Activated CD4-positive, alpha-beta memory T cell treated with anti-CD3 and anti-CD28 coated beads, Interleukin-2, amount 10 ng/mL, durations not matched to agents 7 days and 5 days (primary cell): Measurements from ENCODE around the gene NUP50. TPM values are rescaled to one million over a fixed set of nuclear protein-coding genes. Genes with fewer than 3 reads are reported as not detected.

Experiments
- CTCF ChIA-PET: fragments of 350-600 bp; sonication (Branson Sonifier 250); formaldehyde crosslinking; loops from one replicate; lab custom pipeline; 2021; ENCODE audit warnings: antibody characterized with exemption, inconsistent platforms; lab: Charles Lee
- POLR2A ChIA-PET: fragments of 350-600 bp; sonication (Branson Sonifier 250); formaldehyde crosslinking; loops from one replicate; lab custom pipeline; 2021; ENCODE audit warnings: antibody characterized with exemption; lab: Charles Lee
- DNase-seq: peaks from one replicate; pipeline ENCODE4 v3.0.0-alpha.2; 2020
- H3K27ac Mint-ChIP-seq: one replicate; pipeline ENCODE4 v1.8.0; 2021; ENCODE audit warnings: mild to moderate bottlenecking, mixed read lengths
- H3K27me3 Mint-ChIP-seq: one replicate; pipeline ENCODE4 v1.8.0; 2021; ENCODE audit warnings: mixed read lengths
- H3K36me3 Mint-ChIP-seq: one replicate; pipeline ENCODE4 v1.8.0; 2021; ENCODE audit warnings: low read depth, mixed read lengths
- H3K4me1 Mint-ChIP-seq: one replicate; pipeline ENCODE4 v1.8.0; 2021; ENCODE audit warnings: mixed read lengths
- H3K4me3 Mint-ChIP-seq: one replicate; pipeline ENCODE4 v1.8.0; 2021; ENCODE audit warnings: mild to moderate bottlenecking, mixed read lengths
- H3K9me3 Mint-ChIP-seq: one replicate; pipeline ENCODE4 v1.8.0; 2021; ENCODE audit warnings: mixed read lengths
- total RNA-seq, 2 experiments: library from RNA; stranded (reverse); gene quantifications; one replicate each; pipeline ENCODE4 v1.2.3, GENCODE V29; 2021

Gene NUP50
- total RNA-seq, 2 experiments from 2014 or later, result 160 to 167 TPM

DNA sequence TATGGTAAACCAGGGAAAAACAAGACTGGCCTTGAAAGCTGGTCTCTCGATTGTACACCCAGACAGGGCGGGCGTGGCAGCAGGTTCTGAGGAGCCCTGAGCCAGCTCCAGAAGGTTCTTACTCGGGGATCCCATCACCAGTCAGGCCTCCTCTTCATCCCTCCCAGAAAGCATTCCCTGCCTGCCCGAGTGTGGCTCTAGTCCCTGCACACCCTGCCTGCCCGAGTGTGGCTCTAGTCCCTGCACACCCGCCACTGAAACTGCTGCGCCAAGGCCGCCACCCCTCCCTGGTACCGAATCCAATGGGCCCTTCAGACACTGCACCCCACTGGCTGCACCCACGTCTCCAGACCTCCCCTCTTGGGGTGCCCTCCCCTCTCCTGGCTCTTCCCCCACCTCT is 46.9 kb downstream of the NUP50 start:
- Mint-ChIP-seq H3K27ac (no peak overlapping the region), H3K9me3 (no peaks in the 10 kb centered on the region), H3K36me3 (no peaks in the 10 kb centered on the region), H3K4me3 (no peak overlapping the region), H3K4me1 (no peaks in the 10 kb centered on the region), H3K27me3 (no peaks in the 10 kb centered on the region)
- POLR2A ChIA-PET, result no interaction called here
- no peak for DNase-seq
- CTCF ChIA-PET, result no interaction called here

DNA sequence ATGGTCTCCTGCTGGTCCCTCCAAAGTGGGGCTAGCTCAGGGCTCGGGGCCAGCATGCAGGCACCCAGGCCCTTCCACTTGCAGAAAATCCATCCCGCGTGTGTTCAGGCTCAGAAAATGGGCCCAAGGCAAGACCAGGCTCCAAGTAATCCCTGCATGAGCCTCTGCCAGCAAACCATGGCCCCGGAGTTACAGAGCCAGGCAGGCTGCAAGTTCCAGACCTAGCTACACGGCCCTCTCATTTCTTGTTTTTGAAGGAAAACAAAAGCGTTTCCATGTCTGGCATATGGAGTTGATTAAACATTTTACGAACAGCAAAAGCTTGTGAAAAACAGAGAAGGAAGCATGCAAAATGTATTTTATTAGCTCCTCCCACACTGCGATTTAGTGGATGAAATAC is 47.3 kb downstream of the NUP50 start:
- ChIA-PET POLR2A (no interaction called here), CTCF (no interaction called here)
- Mint-ChIP-seq H3K36me3 (no peaks in the 10 kb centered on the region), H3K4me3 (no peak overlapping the region), H3K4me1 (no peaks in the 10 kb centered on the region), H3K9me3 (no peaks in the 10 kb centered on the region), H3K27me3 (no peaks in the 10 kb centered on the region), H3K27ac (no peak overlapping the region)
- no peak for DNase-seq

DNA sequence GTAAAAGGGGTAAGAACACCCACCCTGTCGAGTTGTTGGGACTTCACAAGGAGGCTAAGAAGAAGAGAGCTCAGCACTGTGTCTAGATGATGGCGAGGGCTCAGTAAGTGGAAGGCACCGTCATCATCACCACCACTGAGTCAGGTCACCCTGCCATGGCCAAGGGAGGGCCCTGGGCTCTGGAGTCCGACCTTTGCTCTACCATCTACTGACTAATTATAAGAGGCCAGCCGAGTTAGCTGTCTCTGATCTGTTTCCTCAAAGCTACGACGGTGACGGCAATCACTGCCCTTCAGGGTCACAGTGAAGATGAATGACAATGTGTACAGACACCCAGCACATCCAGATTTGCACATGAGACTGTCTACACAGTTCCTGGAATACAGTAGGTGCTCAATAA is 47.7 kb downstream of the NUP50 start:
- no peak overlapping the region for H3K27ac Mint-ChIP-seq
- no peaks in the 10 kb centered on the region for H3K27me3 Mint-ChIP-seq
- H3K4me3 Mint-ChIP-seq, result no peak overlapping the region
- no peak for DNase-seq
- ChIA-PET CTCF (interaction anchor here (0.5 kb wide), 1 partner anchor 35 kb away, joined by 3 read pairs; no protein-coding TSS in a partner anchor), POLR2A (no interaction called here)
- H3K36me3 Mint-ChIP-seq, result no peaks in the 10 kb centered on the region
- no peaks in the 10 kb centered on the region for H3K4me1 Mint-ChIP-seq
- H3K9me3 Mint-ChIP-seq, result no peaks in the 10 kb centered on the region

DNA sequence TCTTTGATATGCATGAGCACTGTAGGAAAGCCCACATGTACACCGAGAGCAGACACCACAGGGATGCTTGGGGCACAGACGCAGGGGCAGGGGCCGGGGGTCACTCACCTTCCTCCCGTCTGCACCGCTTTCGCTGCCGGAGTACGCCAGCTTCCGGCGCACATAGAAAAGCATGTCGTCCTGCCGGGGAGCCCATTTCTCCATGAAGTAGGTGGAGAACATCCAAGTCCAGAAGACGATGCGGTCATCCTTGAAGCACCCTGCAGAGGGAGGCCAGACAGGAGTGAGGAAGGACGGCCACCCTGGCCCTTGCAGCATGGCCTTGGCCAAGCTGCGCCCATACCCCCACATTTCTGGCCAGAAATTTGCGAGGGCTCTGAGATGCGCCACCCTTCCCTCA is 48.1 kb downstream of the NUP50 start:
- ChIA-PET POLR2A (no interaction called here), CTCF (interaction anchor here (0.5 kb wide), 1 partner anchor 35 kb away, joined by 3 read pairs; no protein-coding TSS in a partner anchor)
- H3K9me3 Mint-ChIP-seq, result no peaks in the 10 kb centered on the region
- H3K27ac Mint-ChIP-seq, result no peak overlapping the region
- DNase-seq, result no peak
- no peak overlapping the region for H3K4me3 Mint-ChIP-seq
- no peaks in the 10 kb centered on the region for H3K36me3 Mint-ChIP-seq
- no peaks in the 10 kb centered on the region for H3K4me1 Mint-ChIP-seq
- H3K27me3 Mint-ChIP-seq, result no peaks in the 10 kb centered on the region

DNA sequence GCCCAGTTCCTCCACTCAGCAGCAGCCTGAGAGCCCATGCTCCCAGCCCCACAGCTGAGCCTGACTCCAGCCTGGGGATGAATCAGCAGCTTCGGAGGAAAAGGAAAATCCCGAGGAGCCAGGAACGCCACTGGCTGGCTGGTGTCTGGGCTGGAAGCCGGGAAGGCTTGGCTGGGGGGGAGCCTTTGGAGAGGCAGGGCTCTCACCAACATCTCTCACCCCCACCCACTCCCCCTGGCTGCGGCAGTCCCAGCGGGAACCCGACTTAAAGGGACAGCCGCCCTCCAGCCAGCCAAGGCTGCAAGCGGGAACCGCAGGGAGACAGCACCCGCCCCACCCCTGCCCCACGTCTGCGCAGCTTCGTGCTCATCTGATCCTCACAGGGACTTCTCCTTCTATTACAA is 48.6 kb downstream of the NUP50 start:
- no peak for DNase-seq
- no peak overlapping the region for H3K4me3 Mint-ChIP-seq
- no peak overlapping the region for H3K27ac Mint-ChIP-seq
- CTCF ChIA-PET, result no interaction called here
- H3K9me3 Mint-ChIP-seq, result no peaks in the 10 kb centered on the region
- POLR2A ChIA-PET, result no interaction called here
- no peaks in the 10 kb centered on the region for H3K36me3 Mint-ChIP-seq
- no peaks in the 10 kb centered on the region for H3K4me1 Mint-ChIP-seq
- no peaks in the 10 kb centered on the region for H3K27me3 Mint-ChIP-seq

DNA sequence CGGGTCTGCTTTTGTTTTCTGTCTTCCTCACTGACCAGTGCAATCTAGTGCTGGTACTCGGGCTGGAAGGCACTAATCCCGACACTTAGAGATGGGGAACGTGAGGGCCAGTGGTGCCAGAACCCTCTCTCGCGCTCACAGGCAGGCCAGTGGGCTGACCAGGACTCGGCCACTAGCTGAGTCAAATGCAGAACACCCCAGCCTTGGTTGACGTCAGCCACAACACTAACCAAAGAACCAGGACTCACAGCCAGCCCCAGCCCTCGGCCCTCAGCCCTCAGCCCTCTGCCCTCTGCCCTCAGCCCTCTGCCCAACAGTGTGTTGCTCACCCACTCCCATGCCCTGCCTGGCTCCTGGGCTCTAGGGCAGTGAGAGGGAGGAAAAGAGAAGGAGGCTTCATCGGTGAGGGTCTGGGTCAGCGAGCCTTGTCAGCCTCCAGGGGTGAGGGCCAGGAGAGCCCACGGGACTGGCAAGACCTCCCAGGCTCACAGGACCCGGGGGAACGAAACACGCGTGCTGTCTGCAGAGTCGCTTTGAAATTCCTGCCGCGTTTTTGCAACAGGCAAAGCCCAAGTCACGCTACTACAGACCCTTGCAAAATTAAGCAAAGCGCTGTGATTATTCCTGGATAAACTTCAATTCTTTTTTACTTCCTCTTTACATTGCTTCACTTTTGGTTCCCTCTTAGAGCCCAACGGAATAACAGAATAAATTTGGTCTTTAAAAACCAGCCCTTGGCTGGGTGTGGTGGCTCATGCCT is 49.4 kb downstream of the NUP50 start:
- Mint-ChIP-seq H3K9me3 (no peaks in the 10 kb centered on the region), H3K27ac (no peak overlapping the region)

DNA sequence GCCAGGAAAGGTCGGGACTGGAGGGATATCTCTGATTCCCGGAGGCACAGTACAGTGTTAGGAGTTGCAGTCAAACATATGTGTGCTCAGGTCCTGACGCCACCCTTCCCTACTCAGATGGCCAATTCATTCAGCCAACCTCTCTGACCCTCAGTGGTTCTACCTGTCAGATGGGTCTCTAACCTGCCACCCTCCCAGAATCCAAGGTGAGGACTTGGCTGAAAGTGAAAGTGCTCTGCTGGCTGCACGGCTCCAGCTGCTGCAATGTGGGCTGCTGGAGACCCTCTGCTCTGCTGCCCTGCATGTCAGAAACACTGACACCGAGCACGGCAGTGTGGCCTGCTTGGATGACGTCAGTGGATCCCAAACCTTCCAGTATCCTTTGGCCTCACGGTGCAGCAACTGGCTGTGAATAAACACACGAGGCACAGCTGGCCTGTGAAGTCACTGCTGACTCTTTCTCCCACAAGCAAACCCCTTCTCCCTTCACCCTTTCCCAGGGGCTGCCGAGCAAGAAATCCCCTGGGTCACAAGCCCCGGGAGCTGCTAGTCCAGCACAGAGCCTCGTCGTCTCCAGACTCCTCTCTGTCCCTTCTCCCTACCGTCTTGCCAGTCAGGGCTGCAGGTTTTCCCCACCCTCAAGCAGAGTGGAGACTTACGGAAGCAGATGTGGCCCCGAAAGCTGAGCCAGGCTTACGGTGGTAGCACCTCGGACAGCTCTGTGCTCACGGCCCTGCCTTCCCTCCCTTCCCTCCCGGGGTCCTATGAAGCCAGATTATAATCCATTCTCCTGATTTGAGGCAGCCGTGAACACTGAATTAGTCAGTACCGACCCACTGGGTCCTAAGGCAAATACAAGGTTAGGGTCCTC is 52.6 kb downstream of the NUP50 start:
- no peaks in the 10 kb centered on the region for H3K36me3 Mint-ChIP-seq
- no peak overlapping the region for H3K4me3 Mint-ChIP-seq
- no peaks in the 10 kb centered on the region for H3K27me3 Mint-ChIP-seq
- CTCF ChIA-PET, result no interaction called here
- no peaks in the 10 kb centered on the region for H3K9me3 Mint-ChIP-seq
- no peak for DNase-seq
- POLR2A ChIA-PET, result interaction anchor here (0.6 kb wide), 1 partner anchor 80 kb away, joined by 3 read pairs; no protein-coding TSS in a partner anchor
- H3K4me1 Mint-ChIP-seq, result peaks cover 6% of the 10 kb centered on the region
- no peak overlapping the region for H3K27ac Mint-ChIP-seq

More for the DNA sequence above, 49.4 kb downstream of the NUP50 start:
- ChIA-PET POLR2A (no interaction called here), CTCF (no interaction called here)
- DNase-seq, result no peak
- no peak overlapping the region for H3K4me3 Mint-ChIP-seq
- no peaks in the 10 kb centered on the region for H3K4me1 Mint-ChIP-seq
- no peaks in the 10 kb centered on the region for H3K27me3 Mint-ChIP-seq
- H3K36me3 Mint-ChIP-seq, result no peaks in the 10 kb centered on the region

DNA sequence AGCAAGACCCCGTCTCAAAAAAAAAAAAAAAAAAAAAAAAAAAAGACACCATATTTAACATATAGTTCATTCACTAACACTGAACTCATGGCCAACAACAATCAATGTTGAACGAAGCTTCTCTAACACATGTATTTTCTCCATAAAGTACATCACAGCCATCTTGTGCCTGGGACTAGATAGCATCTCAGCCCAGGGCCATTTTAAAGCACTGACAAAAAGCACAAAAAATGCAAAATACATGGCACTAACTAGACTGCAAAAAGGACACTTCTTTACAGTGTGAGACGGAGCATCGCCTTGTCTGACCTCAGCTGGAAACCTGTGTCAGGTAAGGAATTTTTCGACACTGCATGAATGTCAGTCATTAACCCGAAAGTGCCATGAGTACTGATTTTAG is 53.6 kb downstream of the NUP50 start:
- no peak for DNase-seq
- no peaks in the 10 kb centered on the region for H3K36me3 Mint-ChIP-seq
- peaks cover 6% of the 10 kb centered on the region for H3K4me1 Mint-ChIP-seq
- H3K27me3 Mint-ChIP-seq, result no peaks in the 10 kb centered on the region
- POLR2A ChIA-PET, result interaction anchor here (0.6 kb wide), 1 partner anchor 79 kb away, joined by 3 read pairs; no protein-coding TSS in a partner anchor
- CTCF ChIA-PET, result interaction anchor here (1.9 kb wide), 1 partner anchor 8 kb away, joined by 9 read pairs; no protein-coding TSS in a partner anchor
- H3K27ac Mint-ChIP-seq, result no peak overlapping the region
- no peak overlapping the region for H3K4me3 Mint-ChIP-seq
- H3K9me3 Mint-ChIP-seq, result no peaks in the 10 kb centered on the region

DNA sequence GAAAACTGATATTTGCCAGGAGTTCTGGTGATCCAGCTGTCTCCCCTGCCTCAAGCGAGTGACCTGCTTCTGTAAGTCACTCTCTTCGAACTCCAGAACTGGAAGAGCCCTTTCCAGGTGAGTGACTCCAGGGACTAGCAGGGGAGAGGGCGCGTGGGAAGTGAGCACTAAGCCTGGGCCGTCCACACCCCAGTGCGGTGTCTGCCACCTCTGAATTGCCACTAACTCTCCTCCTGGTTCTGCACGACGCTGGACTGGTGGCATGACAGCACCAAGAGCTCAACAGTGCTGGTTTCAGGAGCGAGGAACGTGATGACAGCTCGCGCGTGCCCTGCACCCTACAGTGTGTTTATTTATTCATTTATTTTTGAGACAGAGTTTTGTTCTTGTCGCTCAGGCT is 54.1 kb downstream of the NUP50 start:
- no peak overlapping the region for H3K4me3 Mint-ChIP-seq
- no peak overlapping the region for H3K27ac Mint-ChIP-seq
- no peaks in the 10 kb centered on the region for H3K9me3 Mint-ChIP-seq
- H3K27me3 Mint-ChIP-seq, result no peaks in the 10 kb centered on the region
- peaks cover 9% of the 10 kb centered on the region for H3K4me1 Mint-ChIP-seq
- ChIA-PET CTCF (interaction anchor here (1.9 kb wide), 1 partner anchor 8 kb away, joined by 9 read pairs; no protein-coding TSS in a partner anchor), POLR2A (no interaction called here)
- no peaks in the 10 kb centered on the region for H3K36me3 Mint-ChIP-seq
- DNase-seq, result no peak

DNA sequence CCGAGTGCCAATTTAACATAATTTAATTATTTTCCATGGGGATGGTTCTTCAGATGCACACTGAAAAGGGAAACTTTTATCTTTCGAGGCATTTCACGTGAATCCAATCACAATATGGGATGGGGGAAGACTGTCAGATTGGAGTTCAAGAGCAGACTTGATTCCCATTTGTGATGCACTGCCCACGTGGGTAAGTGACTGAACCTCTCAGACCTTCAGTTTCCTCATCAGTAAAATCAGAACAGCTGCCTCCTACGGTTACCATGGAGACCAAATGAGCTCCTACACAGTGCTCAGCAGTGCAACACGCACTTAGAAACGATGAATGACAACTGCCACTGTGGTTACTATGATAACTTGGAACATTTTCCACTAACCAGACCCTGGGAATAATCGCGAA is 55.3 kb downstream of the NUP50 start:
- no peak overlapping the region for H3K27ac Mint-ChIP-seq
- no peaks in the 10 kb centered on the region for H3K36me3 Mint-ChIP-seq
- no peak overlapping the region for H3K4me3 Mint-ChIP-seq
- peaks cover 12% of the 10 kb centered on the region for H3K4me1 Mint-ChIP-seq
- no peaks in the 10 kb centered on the region for H3K9me3 Mint-ChIP-seq
- POLR2A ChIA-PET, result no interaction called here
- no peak for DNase-seq
- CTCF ChIA-PET, result interaction anchor here (1.9 kb wide), 1 partner anchor 10 kb away, joined by 9 read pairs; no protein-coding TSS in a partner anchor
- H3K27me3 Mint-ChIP-seq, result no peaks in the 10 kb centered on the region

DNA sequence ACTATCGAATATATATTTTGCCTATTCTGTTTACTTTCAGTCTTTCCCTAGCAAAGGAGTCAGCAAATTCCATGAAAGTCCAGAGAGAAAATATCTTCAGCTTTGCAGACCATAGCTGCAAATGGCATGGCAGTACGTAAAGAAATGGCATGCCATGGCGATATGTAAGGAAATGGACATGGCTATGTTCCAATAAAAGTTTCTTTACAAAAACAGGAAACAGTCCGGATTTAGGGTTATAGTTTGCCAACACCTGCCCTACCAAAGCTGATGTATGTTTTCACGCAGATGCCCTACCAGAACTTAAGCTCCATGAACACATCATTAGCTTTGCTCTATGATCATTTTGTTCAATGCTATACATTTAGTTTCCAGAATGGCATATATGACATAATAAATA is 57.5 kb downstream of the NUP50 start:
- CTCF ChIA-PET, result no interaction called here
- Mint-ChIP-seq H3K36me3 (no peaks in the 10 kb centered on the region), H3K9me3 (no peaks in the 10 kb centered on the region), H3K4me3 (no peak overlapping the region), H3K27me3 (no peaks in the 10 kb centered on the region), H3K27ac (no peak overlapping the region), H3K4me1 (peaks cover 12% of the 10 kb centered on the region)
- POLR2A ChIA-PET, result no interaction called here
- DNase-seq, result no peak

DNA sequence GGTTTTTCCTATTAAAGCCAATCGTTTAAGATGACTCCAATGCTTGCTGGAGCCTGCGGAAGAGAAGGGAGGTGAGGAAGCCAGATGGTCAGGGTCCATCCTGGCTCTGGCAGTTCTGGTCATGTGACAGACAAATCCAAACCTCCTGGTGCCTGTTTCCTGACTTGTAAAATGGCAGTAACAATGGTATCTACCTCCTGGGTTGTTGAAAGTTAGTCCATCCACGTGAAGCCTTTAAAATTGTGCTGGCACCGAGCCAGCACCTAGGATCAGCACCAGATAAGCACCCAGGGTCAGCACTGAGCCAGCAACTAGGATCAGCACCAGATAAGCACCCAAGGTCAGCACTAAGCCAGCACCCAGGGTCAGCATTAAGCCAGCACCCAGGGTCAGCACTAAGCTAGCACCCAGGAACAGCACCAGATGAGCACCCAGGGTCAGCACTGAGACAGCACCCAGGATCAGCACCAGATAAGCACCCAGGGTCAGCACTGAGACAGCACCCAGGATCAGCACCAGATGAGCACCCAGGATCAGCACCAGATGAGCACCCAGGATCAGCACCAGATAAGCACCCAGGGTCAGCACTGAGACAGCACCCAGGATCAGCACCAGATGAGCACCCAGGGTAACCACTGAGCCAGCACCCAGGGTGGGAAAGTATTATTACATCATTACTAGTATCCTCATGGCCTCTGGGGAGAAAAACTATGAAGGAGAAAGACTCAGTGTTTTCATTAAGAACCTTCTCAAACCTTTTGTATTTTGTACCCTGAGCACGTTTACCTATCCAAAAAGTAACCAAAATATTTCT is 59.8 kb downstream of the NUP50 start:
- ChIA-PET CTCF (no interaction called here), POLR2A (no interaction called here)
- peaks cover 12% of the 10 kb centered on the region for H3K4me1 Mint-ChIP-seq
- H3K27ac Mint-ChIP-seq, result no peak overlapping the region
- no peaks in the 10 kb centered on the region for H3K27me3 Mint-ChIP-seq
- H3K4me3 Mint-ChIP-seq, result no peak overlapping the region
- no peak for DNase-seq
- H3K9me3 Mint-ChIP-seq, result no peaks in the 10 kb centered on the region
- no peaks in the 10 kb centered on the region for H3K36me3 Mint-ChIP-seq
